NCI-H460 (cell line): ENCODE measurements around the gene LGMN. TPM values are rescaled to one million over a fixed set of nuclear protein-coding genes. Genes with fewer than 3 reads are reported as not detected.
A peak's percentile ranks its signal among the peaks of the same experiment; 100 is the strongest.
"Not testable (repeated sequence)": the region's sequence is repeated elsewhere in the genome, so short reads cannot be mapped to it uniquely, and the experiment has no call there.

Experiments used
- DNase-seq: peaks from one replicate; pipeline ENCODE4 v3.0.0-alpha.2; 2016; ENCODE audit warnings: low read depth; ENCODE audit errors: extremely low read depth
- total RNA-seq: library from RNA; depleted of rRNA; stranded (reverse); fragments of >200 nt; shearing (Covaris generic); gene quantifications from 2 replicates; pipeline ENCODE4 v1.2.3, GENCODE V29; 2014

LGMN gene
- total RNA-seq, 1 experiment from 2014 or later = 54.1 TPM

GRCh38 chr14:92763666-92764631, 15.5 kb upstream of the LGMN start:
- not testable (repeated sequence) for DNase-seq

DNA sequence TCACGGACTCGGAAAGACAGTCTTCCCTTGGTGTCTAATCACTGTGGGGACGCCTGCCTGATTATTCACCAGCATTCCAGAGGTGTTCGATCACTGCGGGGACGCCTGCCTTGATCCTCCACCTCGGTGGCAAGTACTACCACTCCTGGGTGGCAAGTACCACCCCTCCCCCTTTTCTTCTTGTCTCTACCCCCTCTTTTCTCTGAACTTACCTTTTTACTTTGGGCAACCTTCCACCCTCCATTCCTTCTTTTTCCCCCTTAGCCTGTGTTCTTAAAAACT, 12.0 kb upstream of the LGMN start:
- no peak for DNase-seq

DNA sequence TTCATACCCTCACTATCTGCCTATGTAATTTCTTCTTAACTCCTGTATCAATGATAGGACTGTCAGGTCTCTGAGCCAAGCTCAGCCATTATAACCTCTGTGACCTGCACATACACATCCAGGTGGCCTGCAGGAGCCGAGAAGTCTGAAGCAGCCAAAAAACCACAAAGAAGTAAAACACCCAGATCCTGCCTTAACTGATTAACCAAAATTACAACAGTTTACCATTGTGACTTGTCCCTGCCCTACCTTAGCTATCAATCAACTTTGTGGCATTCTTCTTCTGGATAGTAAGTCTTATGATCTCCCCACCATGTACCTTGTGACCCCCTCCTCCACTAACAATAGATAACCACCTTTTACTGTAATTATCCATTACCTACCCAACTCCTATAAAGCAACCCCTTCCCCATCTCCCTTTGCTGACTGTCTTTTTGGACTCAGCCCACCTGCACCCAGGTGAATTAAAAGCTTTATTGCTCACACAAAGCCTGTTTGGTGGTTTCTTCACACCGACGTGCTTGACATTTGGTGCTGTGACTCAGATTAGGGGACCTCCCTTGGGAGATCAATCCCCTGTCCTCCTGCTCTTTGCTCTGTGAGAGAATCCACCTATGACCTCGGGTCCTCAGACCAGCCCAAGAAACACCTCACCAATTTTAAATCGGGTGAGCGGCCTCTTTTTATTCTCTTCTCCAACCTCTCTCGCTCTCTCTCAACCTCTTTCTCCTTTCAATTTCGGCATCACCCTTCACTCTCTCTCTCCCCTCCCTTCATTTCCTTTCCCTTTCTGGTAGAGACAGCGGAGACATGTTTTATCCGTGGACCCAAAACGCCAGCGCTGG, 11.5 kb upstream of the LGMN start:
- no peak for DNase-seq

DNA sequence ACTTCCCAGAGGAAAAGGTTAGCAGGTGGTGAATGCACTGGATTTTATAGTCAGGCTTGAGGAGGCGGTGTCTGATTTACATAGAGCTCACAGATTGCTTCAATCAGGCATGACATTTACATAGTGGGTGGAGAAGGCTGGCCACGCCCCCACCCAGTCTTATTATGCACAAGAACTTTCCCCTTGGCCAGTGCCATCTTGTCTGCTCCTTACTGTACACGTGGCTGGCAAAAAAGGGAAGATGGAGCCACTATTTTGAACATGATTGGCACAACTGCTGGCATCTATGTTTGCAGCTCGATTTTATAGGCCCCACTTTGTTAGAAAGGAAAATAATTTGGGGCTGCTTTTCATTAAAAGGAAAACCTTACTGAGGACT, 10.9 kb upstream of the LGMN start:
- peak; percentile 54 for DNase-seq

- DNase-seq = no peak
These were observed 8.0 kb upstream of the LGMN start for GRCh38 chr14:92756446-92756845.

- no peak for DNase-seq
These were observed 7.1 kb upstream of the LGMN start for GRCh38 chr14:92755495-92755894.

- no peak for DNase-seq
These were observed 6.5 kb upstream of the LGMN start for GRCh38 chr14:92754966-92755365.

GRCh38 chr14:92753250-92753649, 4.8 kb upstream of the LGMN start:
- DNase-seq = no peak

DNA sequence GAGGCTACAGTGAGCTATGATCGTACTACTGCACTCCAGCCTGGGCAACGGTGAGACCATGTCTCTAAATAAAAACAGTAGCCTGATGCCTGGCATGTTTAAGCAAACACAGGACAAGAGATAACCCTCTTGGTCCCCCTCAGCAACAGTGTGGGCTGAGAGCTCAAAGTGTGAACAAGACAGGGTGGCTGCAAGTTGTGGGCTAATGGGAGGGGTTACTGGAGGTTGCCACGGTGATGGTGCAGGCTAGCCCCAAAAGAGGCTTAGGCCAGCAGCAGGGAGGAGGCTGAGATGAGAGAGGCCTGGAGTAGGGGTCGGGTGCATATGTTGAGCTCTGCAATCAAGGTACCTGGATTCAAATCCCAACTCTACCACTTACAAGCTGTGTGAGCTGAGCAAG, 3.4 kb upstream of the LGMN start:
- DNase-seq = no peak

- DNase-seq = no peak
These were observed 2.6 kb upstream of the LGMN start for GRCh38 chr14:92750994-92751400.

DNA sequence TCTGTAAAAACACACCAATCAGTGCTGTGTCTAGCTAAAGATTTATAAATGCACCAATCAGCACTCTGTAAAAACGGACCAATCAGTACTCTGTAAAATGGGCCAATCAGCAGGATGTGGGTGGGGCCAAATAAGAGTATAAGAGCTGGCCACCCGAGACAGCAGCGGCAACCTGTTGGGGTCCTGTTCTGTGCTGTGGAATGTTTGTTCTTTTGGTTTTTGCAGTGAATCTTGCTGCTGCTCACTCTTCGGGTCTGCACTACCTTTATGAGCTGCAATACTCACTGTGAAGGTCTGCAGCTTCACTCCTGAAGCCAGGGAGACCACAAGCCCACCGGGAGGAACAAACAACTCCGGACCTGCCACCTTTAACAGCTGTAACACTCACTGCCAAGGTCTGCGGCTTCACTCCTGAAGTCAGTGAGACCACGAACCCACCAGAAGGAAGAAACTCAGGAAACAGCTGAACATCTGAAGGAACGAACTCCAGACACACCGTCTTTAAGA, 1.8 kb upstream of the LGMN start:
- DNase-seq = not testable (repeated sequence)

GRCh38 chr14:92747701-92748258, 647 bp downstream of the LGMN start:
- no peak for DNase-seq

DNA sequence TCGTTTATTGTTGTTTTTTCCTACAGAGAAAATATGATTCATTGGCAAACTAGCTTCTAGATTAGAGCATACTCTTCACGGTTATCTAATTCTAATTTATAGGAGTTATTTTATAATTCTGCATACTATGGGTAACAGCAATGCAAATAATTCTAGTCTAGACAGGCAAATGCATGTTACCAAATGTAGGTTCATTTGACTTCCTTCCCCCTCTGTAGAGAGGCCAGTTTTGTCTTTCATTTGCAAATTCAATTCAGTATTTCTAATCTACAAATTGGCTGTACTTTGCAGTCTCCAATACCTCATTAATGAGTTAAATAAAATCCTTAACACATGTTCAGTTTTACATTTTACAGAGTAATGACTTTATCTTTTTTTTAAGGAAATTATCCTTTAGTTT, 4.2 kb downstream of the LGMN start:
- DNase-seq = no peak

DNA sequence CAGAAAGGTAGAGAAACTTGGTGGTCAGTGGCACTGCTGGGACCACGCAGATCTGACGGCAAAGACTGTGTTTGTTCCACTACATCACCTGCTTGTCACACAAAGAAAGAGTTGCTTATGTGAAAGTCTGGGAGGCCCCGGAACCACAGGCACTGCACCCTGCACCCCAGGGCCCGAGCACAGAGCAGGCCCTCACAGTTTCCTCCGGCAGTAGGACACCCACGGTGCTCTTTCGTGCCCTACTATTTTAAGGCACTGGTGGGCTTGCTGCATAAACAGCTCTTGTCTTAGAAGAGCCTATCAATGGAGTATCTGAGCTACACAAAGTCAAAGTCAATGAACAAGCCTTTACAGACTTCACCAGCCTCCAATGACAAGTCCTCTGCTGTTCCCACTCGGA, 8.0 kb downstream of the LGMN start:
- no peak for DNase-seq

- no peak for DNase-seq
These were observed 10.7 kb downstream of the LGMN start for GRCh38 chr14:92737619-92738188.

DNA sequence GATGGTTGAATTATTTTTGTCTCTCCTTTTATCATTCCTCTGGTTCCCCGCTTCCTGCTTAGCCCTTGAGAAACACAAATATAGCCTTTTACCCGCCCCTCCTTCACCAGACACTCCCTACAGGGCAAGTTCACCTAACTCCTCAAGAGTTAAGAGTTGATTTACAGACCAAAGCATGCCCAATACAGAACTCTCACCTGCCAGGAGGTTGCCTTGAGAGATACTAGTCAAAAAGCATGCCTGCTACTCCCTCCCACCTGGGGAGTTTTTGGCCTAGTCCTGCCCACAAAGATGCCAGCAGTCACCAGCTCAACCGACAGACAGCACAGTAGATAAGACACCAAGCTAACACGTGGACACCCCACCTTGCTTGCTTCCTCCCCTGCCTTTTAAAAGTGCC, 11.2 kb downstream of the LGMN start:
- no peak for DNase-seq

GRCh38 chr14:92735344-92735743, 13.1 kb downstream of the LGMN start:
- no peak for DNase-seq

GRCh38 chr14:92734618-92735017, 13.8 kb downstream of the LGMN start:
- no peak for DNase-seq

DNA sequence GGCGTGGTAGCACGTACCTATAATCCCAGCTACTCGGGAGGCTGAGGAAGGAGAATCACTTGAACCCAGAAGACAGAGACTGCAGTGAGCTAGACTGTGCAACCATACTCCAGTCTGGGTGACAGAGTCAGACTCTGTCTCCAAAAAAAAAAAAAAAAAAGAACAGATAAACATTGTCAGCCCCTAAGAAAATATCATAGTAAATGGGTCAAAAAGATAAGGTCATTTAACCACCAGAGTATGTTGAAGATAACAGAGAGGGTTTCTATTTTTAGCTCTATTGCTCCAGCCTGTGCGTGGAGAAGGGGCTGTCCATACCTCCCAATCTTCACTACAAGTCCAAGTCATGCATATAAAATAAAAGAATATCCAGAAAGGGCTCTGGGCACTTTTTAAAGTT, 15.4 kb downstream of the LGMN start:
- no peak for DNase-seq

DNA sequence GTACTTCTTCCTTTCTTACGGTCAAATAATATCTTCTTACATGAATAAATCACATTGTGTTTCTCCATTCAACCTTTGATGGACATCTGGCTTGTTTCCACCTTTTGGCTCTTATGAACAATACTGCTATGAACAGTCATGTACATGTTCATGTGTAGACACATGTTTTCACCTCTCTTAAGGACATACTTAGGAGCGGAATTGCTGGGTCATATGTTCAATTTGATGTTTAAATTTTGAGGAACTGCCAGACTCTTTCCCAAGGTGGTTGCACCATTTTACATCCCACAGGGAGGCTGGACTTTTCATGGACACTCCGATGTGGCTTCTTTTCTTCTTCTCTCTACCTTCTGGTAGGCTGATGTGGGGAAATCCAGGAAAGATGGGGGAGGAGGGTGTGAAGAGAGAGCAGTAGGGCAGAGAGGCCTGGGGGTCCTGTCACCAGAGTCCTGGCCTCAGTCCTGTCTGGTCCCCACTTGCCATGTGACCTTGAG, 16.8 kb downstream of the LGMN start:
- no peak for DNase-seq
